Fibroblast of lung (primary cell): ENCODE data around the gene THOC5.

Experiments used
- CTCF ChIP-seq, 2 donors: IDR thresholded peaks in 1 of 2; conservative IDR thresholded peaks in 1 of 2; 1 replicate in 1 of 2; 2 replicates in 1 of 2; pipeline ENCODE4 v1.5.1; 2011 to 2012; ENCODE audit warnings: low read length in 2 of 2, control low read depth in 1 of 2, inconsistent platforms in 1 of 2, low read depth in 1 of 2, mild to moderate bottlenecking in 1 of 2
- EZH2 ChIP-seq: IDR thresholded peaks from 2 replicates; pipeline ENCODE4 v1.5.1; 2012; ENCODE audit warnings: low read length, control low read depth, mild to moderate bottlenecking; ENCODE audit errors: missing control alignments

- no peak for TF ChIP-seq EZH2
- no peak for TF ChIP-seq CTCF (conservative IDR thresholded peaks at IDR 0.05 in 1 of 2, IDR thresholded peaks at IDR 0.05 in 1 of 2; ENCODE audit: low read depth in 1 of 2, low read length in 2 of 2)
These were observed 17.5 kb upstream of the THOC5 start for GRCh38 chr22:29570912-29571549.
